ENCODE data around the gene IVNS1ABP. TPM values are rescaled to one million over a fixed set of nuclear protein-coding genes. Genes with fewer than 3 reads are reported as not detected.

Gene IVNS1ABP
- total and polyA plus RNA-seq, 9 of the 15 experiments (the other 6 are each of a cell fraction or from before 2014, with no cell fraction given): 30.6 to 126 (median 77.7) TPM

DNA sequence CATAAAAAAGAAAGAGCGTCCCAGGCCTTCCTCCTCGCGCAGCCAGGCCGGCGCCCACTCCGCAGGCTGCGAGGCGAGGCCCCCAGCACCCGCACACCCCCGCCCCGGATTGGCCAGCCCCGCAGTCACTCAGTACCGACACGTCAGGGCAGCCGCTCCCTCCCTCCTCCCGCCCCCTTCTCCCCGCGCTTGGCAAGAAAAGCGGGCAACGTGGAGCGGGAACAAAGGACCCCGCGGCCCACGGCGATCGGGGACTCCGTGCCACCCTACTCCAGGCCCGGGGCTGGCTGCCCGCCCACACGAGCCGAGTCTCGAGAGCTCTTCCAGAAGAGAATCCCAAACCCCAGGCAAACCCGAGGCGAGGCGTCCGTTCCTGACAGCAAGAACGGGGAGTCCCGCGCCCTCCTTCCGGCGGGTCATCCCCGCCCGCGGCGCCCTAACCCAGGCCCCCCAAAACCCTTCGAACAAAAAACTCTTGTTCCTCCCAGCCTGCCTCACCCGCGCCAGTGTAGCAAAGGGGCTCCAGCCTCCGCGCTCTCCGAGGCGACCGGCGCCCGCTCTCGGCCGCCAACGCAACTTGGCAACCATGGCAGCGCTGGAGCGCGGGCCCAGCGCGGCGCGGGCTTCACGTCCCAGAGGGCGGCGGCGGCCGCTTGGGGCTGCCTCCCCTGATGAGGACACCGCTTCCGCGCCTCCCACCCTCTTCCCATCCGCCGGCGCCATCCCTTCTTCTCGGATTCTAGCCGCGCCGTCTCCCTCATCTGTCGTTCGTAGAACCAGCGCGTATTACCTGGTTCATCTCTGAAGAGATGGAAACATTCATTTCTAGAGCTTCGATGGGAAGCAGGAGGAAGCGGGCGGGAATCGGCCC is 645 bp downstream of the IVNS1ABP start (continued):
- TF ChIP-seq CHD4 (IDR thresholded peaks at IDR 0.05; ENCODE audit: insufficient read depth, insufficient replicate concordance, low read depth, low read length, poor library complexity, severe bottlenecking) (no peak), RBBP5 (IDR thresholded peaks at IDR 0.05; ENCODE audit: borderline replicate concordance, insufficient read depth, low read length, poor library complexity, severe bottlenecking) (peak; percentile 84), EP300 (IDR thresholded peaks at IDR 0.05; ENCODE audit: low read length) (no peak), ZBTB1 (CRISPR knock-in tag; IDR thresholded peaks at IDR 0.05; ENCODE audit: borderline replicate concordance, low read depth) (0 out of 2 replicates have a peak, but pooled peaks have one; percentile 35), GATAD2B (IDR thresholded peaks at IDR 0.05; ENCODE audit: borderline replicate concordance) (no peak), TAL1 (IDR thresholded peaks at IDR 0.05) (no peak), HSF4 (CRISPR knock-in tag; IDR thresholded peaks at IDR 0.05; ENCODE audit: borderline replicate concordance) (no peak), ZNF780A (CRISPR knock-in tag; IDR thresholded peaks at IDR 0.05) (no peak), ZNF408 (CRISPR knock-in tag; IDR thresholded peaks at IDR 0.05; ENCODE audit: low read depth) (no peak), EP400 (IDR thresholded peaks at IDR 0.05) (no peak; the same call in none of the 2 replicates), SRSF3 (IDR thresholded peaks at IDR 0.05; ENCODE audit: insufficient read depth, low read length) (0 out of 2 replicates have a peak, but pooled peaks have one; percentile 53), RBFOX2 (IDR thresholded peaks at IDR 0.05; ENCODE audit: low read depth, low read length) (peak; percentile 95), NFYB (IDR thresholded peaks at IDR 0.05; ENCODE audit: extremely low read depth, insufficient read length) (peak; percentile 92), RHOXF2B (CRISPR knock-in tag; conservative IDR thresholded peaks at IDR 0.05) (no peak), ZNF431 (CRISPR knock-in tag; IDR thresholded peaks at IDR 0.05) (no peak), ZNF76 (CRISPR knock-in tag; IDR thresholded peaks at IDR 0.05; ENCODE audit: borderline replicate concordance) (no peak), SNIP1 (IDR thresholded peaks at IDR 0.05; ENCODE audit: low read depth) (no peak), HIVEP1 (CRISPR knock-in tag; IDR thresholded peaks at IDR 0.05) (0 out of 2 replicates have a peak, but pooled peaks have one; percentile 50), ZNF551 (CRISPR knock-in tag; IDR thresholded peaks at IDR 0.05) (no peak), CBFA2T3 (IDR thresholded peaks at IDR 0.05) (no peak)
- TF ChIP-seq, protein P1, sequence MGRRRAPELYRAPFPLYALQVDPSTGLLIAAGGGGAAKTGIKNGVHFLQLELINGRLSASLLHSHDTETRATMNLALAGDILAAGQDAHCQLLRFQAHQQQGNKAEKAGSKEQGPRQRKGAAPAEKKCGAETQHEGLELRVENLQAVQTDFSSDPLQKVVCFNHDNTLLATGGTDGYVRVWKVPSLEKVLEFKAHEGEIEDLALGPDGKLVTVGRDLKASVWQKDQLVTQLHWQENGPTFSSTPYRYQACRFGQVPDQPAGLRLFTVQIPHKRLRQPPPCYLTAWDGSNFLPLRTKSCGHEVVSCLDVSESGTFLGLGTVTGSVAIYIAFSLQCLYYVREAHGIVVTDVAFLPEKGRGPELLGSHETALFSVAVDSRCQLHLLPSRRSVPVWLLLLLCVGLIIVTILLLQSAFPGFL (CRISPR knock-in tag; IDR thresholded peaks at IDR 0.05): 0 out of 2 replicates have a peak, but pooled peaks have one; percentile 82
- TF ChIP-seq, protein P2, sequence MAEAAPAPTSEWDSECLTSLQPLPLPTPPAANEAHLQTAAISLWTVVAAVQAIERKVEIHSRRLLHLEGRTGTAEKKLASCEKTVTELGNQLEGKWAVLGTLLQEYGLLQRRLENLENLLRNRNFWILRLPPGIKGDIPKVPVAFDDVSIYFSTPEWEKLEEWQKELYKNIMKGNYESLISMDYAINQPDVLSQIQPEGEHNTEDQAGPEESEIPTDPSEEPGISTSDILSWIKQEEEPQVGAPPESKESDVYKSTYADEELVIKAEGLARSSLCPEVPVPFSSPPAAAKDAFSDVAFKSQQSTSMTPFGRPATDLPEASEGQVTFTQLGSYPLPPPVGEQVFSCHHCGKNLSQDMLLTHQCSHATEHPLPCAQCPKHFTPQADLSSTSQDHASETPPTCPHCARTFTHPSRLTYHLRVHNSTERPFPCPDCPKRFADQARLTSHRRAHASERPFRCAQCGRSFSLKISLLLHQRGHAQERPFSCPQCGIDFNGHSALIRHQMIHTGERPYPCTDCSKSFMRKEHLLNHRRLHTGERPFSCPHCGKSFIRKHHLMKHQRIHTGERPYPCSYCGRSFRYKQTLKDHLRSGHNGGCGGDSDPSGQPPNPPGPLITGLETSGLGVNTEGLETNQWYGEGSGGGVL (CRISPR knock-in tag; IDR thresholded peaks at IDR 0.05): no peak
- TF ChIP-seq, protein P3, sequence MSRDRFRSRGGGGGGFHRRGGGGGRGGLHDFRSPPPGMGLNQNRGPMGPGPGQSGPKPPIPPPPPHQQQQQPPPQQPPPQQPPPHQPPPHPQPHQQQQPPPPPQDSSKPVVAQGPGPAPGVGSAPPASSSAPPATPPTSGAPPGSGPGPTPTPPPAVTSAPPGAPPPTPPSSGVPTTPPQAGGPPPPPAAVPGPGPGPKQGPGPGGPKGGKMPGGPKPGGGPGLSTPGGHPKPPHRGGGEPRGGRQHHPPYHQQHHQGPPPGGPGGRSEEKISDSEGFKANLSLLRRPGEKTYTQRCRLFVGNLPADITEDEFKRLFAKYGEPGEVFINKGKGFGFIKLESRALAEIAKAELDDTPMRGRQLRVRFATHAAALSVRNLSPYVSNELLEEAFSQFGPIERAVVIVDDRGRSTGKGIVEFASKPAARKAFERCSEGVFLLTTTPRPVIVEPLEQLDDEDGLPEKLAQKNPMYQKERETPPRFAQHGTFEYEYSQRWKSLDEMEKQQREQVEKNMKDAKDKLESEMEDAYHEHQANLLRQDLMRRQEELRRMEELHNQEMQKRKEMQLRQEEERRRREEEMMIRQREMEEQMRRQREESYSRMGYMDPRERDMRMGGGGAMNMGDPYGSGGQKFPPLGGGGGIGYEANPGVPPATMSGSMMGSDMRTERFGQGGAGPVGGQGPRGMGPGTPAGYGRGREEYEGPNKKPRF (IDR thresholded peaks at IDR 0.05; ENCODE audit: low read depth, low read length): no peak
